Naive thymus-derived CD4-positive, alpha-beta T cell (primary cell): Measurements from ENCODE around the gene PFAS. TPM values are rescaled to one million over a fixed set of nuclear protein-coding genes. Genes with fewer than 3 reads are reported as not detected.
"Not testable (repeated sequence)": the region's sequence is repeated elsewhere in the genome, so short reads cannot be mapped to it uniquely, and the experiment has no call there.

ENCODE experiments used
- ATAC-seq: fragments of 150-1000 bp; cut with Tn5 transposase; 2 replicates; pipeline ENCODE4 v1.10.0; 2021; ENCODE audit warnings: mild to moderate bottlenecking, moderate library complexity
- CTCF ChIA-PET: fragments of 350-600 bp; sonication (Branson Sonifier 250); formaldehyde crosslinking; loops from one replicate; lab custom pipeline; 2021; ENCODE audit warnings: antibody characterized with exemption; lab: Charles Lee
- POLR2A ChIA-PET: fragments of 350-600 bp; sonication (Branson Sonifier 250); formaldehyde crosslinking; loops from one replicate; lab custom pipeline; 2021; ENCODE audit warnings: antibody characterized with exemption, inconsistent platforms; lab: Charles Lee
- DNase-seq, 9 donors: peaks; one replicate each; pipeline versions ENCODE4 v3.0.0 to v3.0.0-alpha.2; 2020 to 2022; ENCODE audit warnings: mixed read lengths in 1 of 9
- H3K27ac ChIP-seq: one replicate; pipeline ENCODE4 v1.7.0; 2013; ENCODE audit warnings: mild to moderate bottlenecking, low read depth, low read length, moderate library complexity
- H3K27me3 ChIP-seq, 2 donors: one replicate each; pipeline ENCODE4 v1.7.0; 2013; ENCODE audit warnings: low read length in 2 of 2, mild to moderate bottlenecking in 2 of 2, moderate library complexity in 2 of 2; ENCODE audit not compliant: control insufficient read depth in 2 of 2, insufficient read depth in 2 of 2
- H3K36me3 ChIP-seq, 3 experiments: 1 replicate in 2 of 3; 2 replicates in 1 of 3; pipeline ENCODE4 v1.7.0; 2013; ENCODE audit warnings: low read length in 3 of 3, mild to moderate bottlenecking in 3 of 3, moderate library complexity in 1 of 3; ENCODE audit not compliant: insufficient read depth in 3 of 3, control insufficient read depth in 2 of 3
- H3K4me1 ChIP-seq, 2 donors: one replicate each; pipeline ENCODE4 v1.7.0; 2013; ENCODE audit warnings: low read length in 2 of 2, mild to moderate bottlenecking in 2 of 2, moderate library complexity in 1 of 2; ENCODE audit not compliant: control insufficient read depth in 2 of 2, insufficient read depth in 2 of 2
- H3K4me3 ChIP-seq: 2 replicates; pipeline ENCODE4 v1.7.0; 2013; ENCODE audit warnings: mild to moderate bottlenecking, low read length
- H3K9me3 ChIP-seq, 3 experiments: 1 replicate in 2 of 3; 2 replicates in 1 of 3; pipeline ENCODE4 v1.7.0; 2013; ENCODE audit warnings: low read length in 3 of 3; ENCODE audit not compliant: control insufficient read depth in 2 of 3
- H3K27ac Mint-ChIP-seq, 9 donors: one replicate each; pipeline ENCODE4 v1.8.0; 2020 to 2022; ENCODE audit warnings: mixed read lengths in 9 of 9, mild to moderate bottlenecking in 8 of 9, moderate library complexity in 5 of 9, inconsistent platforms in 2 of 9
- H3K27me3 Mint-ChIP-seq, 5 donors: one replicate each; pipeline ENCODE4 v1.8.0; 2021 to 2022; ENCODE audit warnings: mixed read lengths in 5 of 5, mild to moderate bottlenecking in 1 of 5
- H3K36me3 Mint-ChIP-seq, 5 donors: one replicate each; pipeline ENCODE4 v1.8.0; 2020 to 2022; ENCODE audit warnings: mixed read lengths in 5 of 5, mild to moderate bottlenecking in 3 of 5, inconsistent platforms in 1 of 5
- H3K4me1 Mint-ChIP-seq, 7 donors: one replicate each; pipeline ENCODE4 v1.8.0; 2020 to 2022; ENCODE audit warnings: mixed read lengths in 7 of 7, mild to moderate bottlenecking in 3 of 7, inconsistent platforms in 1 of 7
- H3K4me3 Mint-ChIP-seq, 10 donors: one replicate each; pipeline ENCODE4 v1.8.0; 2020 to 2022; ENCODE audit warnings: mild to moderate bottlenecking in 10 of 10, mixed read lengths in 10 of 10, moderate library complexity in 6 of 10, inconsistent platforms in 2 of 10
- H3K9me3 Mint-ChIP-seq, 11 donors: one replicate each; pipeline ENCODE4 v1.8.0; 2020 to 2022; ENCODE audit warnings: mixed read lengths in 11 of 11, mild to moderate bottlenecking in 4 of 11, inconsistent platforms in 1 of 11, moderate library complexity in 1 of 11
- intact Hi-C, 2 donors: fragments of 100-400 bp; cut with micrococcal nuclease; formaldehyde crosslinking; loops; one replicate each; pipeline ENCODE4 v1.15.1; 2023
- polyA plus RNA-seq, 2 donors: library from polyadenylated mRNA; unstranded; fragments of 300-500 nt; fragmentation: Illumina TruSeq; gene quantifications; one replicate each; pipeline ENCODE4 v1.2.3, GENCODE V29; 2021
- total RNA-seq, 6 experiments: library from RNA in 5 of 6; stranded (reverse) in 5 of 6; gene quantifications; 1 replicate in 5 of 6; 2 replicates in 1 of 6; pipeline ENCODE4 v1.2.3 and lab custom pipeline; 2021 to 2026

The PFAS gene
- total and polyA plus RNA-seq, 7 experiments from 2014 or later: 15.2 to 68.9 (median 31.7) TPM

DNA sequence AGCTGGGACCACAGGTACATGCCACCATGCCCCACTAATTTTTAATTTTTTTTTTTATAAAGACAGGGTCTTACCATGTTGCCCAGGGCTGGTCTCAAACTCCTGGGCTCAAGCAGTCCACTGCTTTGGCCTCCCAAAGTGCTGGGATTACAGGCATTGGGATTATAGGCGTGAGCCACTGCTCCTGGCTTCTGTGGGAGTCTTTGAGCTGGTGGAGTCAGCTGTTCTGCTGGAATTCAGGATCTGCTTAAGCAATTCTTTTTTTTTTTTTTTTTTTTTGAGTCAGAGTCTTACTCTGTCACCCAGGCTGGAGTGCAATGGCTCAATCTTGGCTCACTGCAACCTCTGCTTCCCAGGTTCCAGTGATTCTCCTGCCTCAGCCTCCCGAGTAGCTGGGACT is 2.3 kb downstream of the PFAS start:
- peaks cover 18 to 32% (median 27%) of the 10 kb centered on the region in 7 donors for H3K4me1 Mint-ChIP-seq
- peaks cover 0 to 16% (median 0%) of the 10 kb centered on the region in 11 donors for H3K9me3 Mint-ChIP-seq
- H3K36me3 Mint-ChIP-seq: peaks cover 0 to 17% (median under 1%) of the 10 kb centered on the region in 5 donors
- ATAC-seq, H3K27ac Mint-ChIP-seq, H3K27me3 ChIP-seq, H3K27ac ChIP-seq, intact Hi-C loops, H3K4me3 ChIP-seq, DNase-seq, H3K4me3 Mint-ChIP-seq, H3K27me3 Mint-ChIP-seq, H3K9me3 ChIP-seq: not testable (repeated sequence)
- Histone ChIP-seq H3K36me3 (peaks cover 0 to 31% (median 0%) of the 10 kb centered on the region in 3 experiments), H3K4me1 (peaks cover 10 to 11% of the 10 kb centered on the region in 2 donors)
- CTCF ChIA-PET: interaction anchor here (1.2 kb wide), 1 partner anchor 27 kb away, joined by 8 read pairs; no protein-coding TSS in a partner anchor
- POLR2A ChIA-PET: interaction anchor here (0.6 to 2.0 kb wide), 4 partner anchors 30 to 376 kb away, joined by 4 to 7 read pairs (median 6); no protein-coding TSS in a partner anchor

DNA sequence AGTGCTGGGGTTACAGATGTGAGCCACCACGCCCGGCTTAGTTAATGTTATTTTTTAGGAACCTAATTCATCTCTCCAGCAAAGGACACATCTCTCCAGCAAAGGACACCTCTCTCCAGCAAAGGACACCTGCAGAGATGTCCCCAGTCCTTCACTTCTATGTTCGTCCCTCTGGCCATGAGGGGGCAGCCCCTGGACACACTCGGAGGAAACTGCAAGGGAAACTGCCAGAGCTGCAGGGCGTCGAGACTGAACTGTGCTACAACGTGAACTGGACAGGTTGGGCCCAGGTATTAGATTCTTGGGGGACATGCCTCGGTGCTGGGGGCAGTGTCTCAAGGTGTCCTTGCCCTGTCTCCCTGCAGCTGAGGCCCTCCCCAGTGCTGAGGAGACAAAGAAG is 4.7 kb downstream of the PFAS start:
- Histone ChIP-seq H3K9me3 (no peaks in the 10 kb centered on the region), H3K36me3 (peaks cover 0 to 45% (median 0%) of the 10 kb centered on the region in 3 experiments), H3K27me3 (no peaks in the 10 kb centered on the region), H3K4me1 (peaks cover 8 to 9% of the 10 kb centered on the region in 2 donors), H3K27ac (no peak overlapping the region), H3K4me3 (no peak overlapping the region)
- peaks cover 0 to 4% (median 0%) of the 10 kb centered on the region in 11 donors for H3K9me3 Mint-ChIP-seq
- DNase-seq (no peak), ATAC-seq (no peak)
- peaks cover 0 to 22% (median 4%) of the 10 kb centered on the region in 5 donors for H3K36me3 Mint-ChIP-seq
- no peak overlapping the region for H3K4me3 Mint-ChIP-seq
- POLR2A ChIA-PET: no interaction called here
- CTCF ChIA-PET: no interaction called here
- H3K27ac Mint-ChIP-seq: no peak overlapping the region
- no peaks in the 10 kb centered on the region for H3K27me3 Mint-ChIP-seq
- H3K4me1 Mint-ChIP-seq: peaks cover 16 to 21% (median 20%) of the 10 kb centered on the region in 7 donors
- intact Hi-C loops: no loop called here

DNA sequence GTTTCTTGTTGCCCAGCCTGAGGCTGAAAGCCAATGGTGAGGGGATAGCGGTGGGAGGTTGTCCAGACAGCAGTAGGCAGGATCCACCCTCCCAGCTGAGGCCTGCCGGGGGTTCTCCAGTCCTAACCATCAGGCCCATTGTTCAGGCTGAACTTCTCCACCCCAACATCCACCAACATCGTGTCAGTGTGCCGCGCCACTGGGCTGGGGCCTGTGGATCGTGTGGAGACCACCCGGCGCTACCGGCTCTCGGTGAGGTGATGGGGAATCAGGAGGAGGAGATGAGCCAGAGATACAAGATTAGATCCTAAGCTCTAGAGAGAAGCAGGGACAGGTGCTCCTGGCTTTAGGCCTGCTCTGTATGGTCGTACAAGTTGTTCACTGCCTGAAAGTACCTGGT is 5.8 kb downstream of the PFAS start:
- DNase-seq (no peak), ATAC-seq (no peak)
- Mint-ChIP-seq H3K27me3 (no peaks in the 10 kb centered on the region), H3K36me3 (peaks cover 0 to 22% (median 4%) of the 10 kb centered on the region in 5 donors), H3K27ac (no peak overlapping the region), H3K4me1 (peaks cover 9 to 12% (median 9%) of the 10 kb centered on the region in 7 donors), H3K4me3 (no peak overlapping the region), H3K9me3 (no peaks in the 10 kb centered on the region)
- intact Hi-C loops: no loop called here
- no peaks in the 10 kb centered on the region for H3K9me3 ChIP-seq
- H3K27ac ChIP-seq: no peak overlapping the region
- no peaks in the 10 kb centered on the region for H3K27me3 ChIP-seq
- H3K36me3 ChIP-seq: peaks cover 0 to 51% (median 0%) of the 10 kb centered on the region in 3 experiments
- H3K4me1 ChIP-seq: peaks cover 3% of the 10 kb centered on the region in 2 donors
- CTCF ChIA-PET: no interaction called here
- POLR2A ChIA-PET: interaction anchor here (0.5 kb wide), 1 partner anchor 127 kb away, joined by 5 read pairs; no protein-coding TSS in a partner anchor
- H3K4me3 ChIP-seq: no peak overlapping the region

GRCh38 chr17:8255499-8255898 is 6.4 kb downstream of the PFAS start:
- Mint-ChIP-seq H3K27ac (no peak overlapping the region), H3K4me1 (peaks cover 2 to 5% (median 3%) of the 10 kb centered on the region in 7 donors), H3K4me3 (no peak overlapping the region), H3K27me3 (no peaks in the 10 kb centered on the region), H3K9me3 (no peaks in the 10 kb centered on the region), H3K36me3 (peaks cover 0 to 22% (median 4%) of the 10 kb centered on the region in 5 donors)
- H3K4me1 ChIP-seq: no peaks in the 10 kb centered on the region
- peaks cover 0 to 51% (median 0%) of the 10 kb centered on the region in 3 experiments for H3K36me3 ChIP-seq
- no peaks in the 10 kb centered on the region for H3K9me3 ChIP-seq
- POLR2A ChIA-PET: interaction anchor here (0.7 to 1.0 kb wide), 2 partner anchors 29 to 177 kb away, joined by 3 to 4 read pairs; no protein-coding TSS in a partner anchor
- intact Hi-C loops: no loop called here
- DNase-seq: no peak
- no peak overlapping the region for H3K4me3 ChIP-seq
- no peaks in the 10 kb centered on the region for H3K27me3 ChIP-seq
- H3K27ac ChIP-seq: no peak overlapping the region
- CTCF ChIA-PET: no interaction called here
- ATAC-seq: no peak

DNA sequence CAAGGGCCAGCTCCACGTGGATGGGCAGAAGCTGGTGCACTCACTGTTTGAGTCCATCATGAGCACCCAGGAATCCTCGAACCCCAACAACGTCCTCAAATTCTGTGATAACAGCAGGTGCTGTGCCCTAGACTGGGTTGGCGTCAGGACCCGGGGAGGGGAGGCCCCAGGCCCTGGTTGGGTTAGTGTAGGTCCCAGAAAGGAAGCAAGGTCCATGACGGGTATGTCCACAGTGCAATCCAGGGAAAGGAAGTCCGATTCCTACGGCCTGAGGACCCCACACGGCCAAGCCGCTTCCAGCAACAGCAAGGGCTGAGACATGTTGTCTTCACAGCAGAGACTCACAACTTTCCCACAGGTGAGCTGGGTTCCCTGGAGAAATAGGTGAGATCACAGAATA is 7.2 kb downstream of the PFAS start:
- Histone ChIP-seq H3K27me3 (no peaks in the 10 kb centered on the region), H3K4me3 (no peak overlapping the region), H3K9me3 (no peaks in the 10 kb centered on the region), H3K27ac (no peak overlapping the region), H3K4me1 (no peaks in the 10 kb centered on the region), H3K36me3 (peaks cover 0 to 57% (median 0%) of the 10 kb centered on the region in 3 experiments)
- Mint-ChIP-seq H3K27ac (no peak overlapping the region), H3K9me3 (no peaks in the 10 kb centered on the region), H3K36me3 (peaks cover 0 to 28% (median 5%) of the 10 kb centered on the region in 5 donors), H3K4me3 (no peak overlapping the region), H3K27me3 (no peaks in the 10 kb centered on the region), H3K4me1 (peaks cover 0 to 3% (median 0%) of the 10 kb centered on the region in 7 donors)
- DNase-seq (no peak), ATAC-seq (no peak)
- intact Hi-C loops: no loop called here
- ChIA-PET CTCF (no interaction called here), POLR2A (interaction anchor here (1.0 kb wide), 1 partner anchor 30 kb away, joined by 4 read pairs; no protein-coding TSS in a partner anchor)

- intact Hi-C loops: no loop called here
Measured at GRCh38 chr17:8256691-8257090, 7.6 kb downstream of the PFAS start.

More at GRCh38 chr17:8256691-8257090, 7.6 kb downstream of the PFAS start:
- no peaks in the 10 kb centered on the region for H3K27me3 Mint-ChIP-seq
- H3K27me3 ChIP-seq: no peaks in the 10 kb centered on the region
- no peak overlapping the region for H3K27ac Mint-ChIP-seq
- no peak overlapping the region for H3K27ac ChIP-seq
- H3K9me3 ChIP-seq: no peaks in the 10 kb centered on the region
- peaks cover 0 to 3% (median 0%) of the 10 kb centered on the region in 7 donors for H3K4me1 Mint-ChIP-seq
- H3K4me1 ChIP-seq: no peaks in the 10 kb centered on the region
- no peaks in the 10 kb centered on the region for H3K9me3 Mint-ChIP-seq
- peaks cover 0 to 60% (median 0%) of the 10 kb centered on the region in 3 experiments for H3K36me3 ChIP-seq
- H3K4me3 ChIP-seq: no peak overlapping the region
- ChIA-PET POLR2A (no interaction called here), CTCF (no interaction called here)
- DNase-seq: no peak
- no peak for ATAC-seq
- no peak overlapping the region for H3K4me3 Mint-ChIP-seq
- H3K36me3 Mint-ChIP-seq: peaks cover 0 to 28% (median 5%) of the 10 kb centered on the region in 5 donors
